Breast epithelium (tissue), 4 donors: ENCODE results near the gene TEAD4. TPM values are rescaled to one million over a fixed set of nuclear protein-coding genes. Genes with fewer than 3 reads are reported as not detected.

Source experiments
- DNase-seq, 2 donors: peaks; one replicate each; pipeline ENCODE4 v3.0.0-alpha.2; 2019; ENCODE audit warnings: low spot score in 2 of 2
- H3K27ac ChIP-seq, 2 donors: fragments of 200-600 bp; sonication (generic) in 1 of 2; one replicate each; pipeline ENCODE4 v1.5.1; 2016 to 2019; ENCODE audit warnings: mild to moderate bottlenecking in 1 of 2
- H3K27me3 ChIP-seq, 2 donors: fragments of 200-600 bp; sonication (generic) in 1 of 2; one replicate each; pipeline versions ENCODE4 v1.5.1 to v1.6.0; 2017 to 2019; ENCODE audit warnings: control low read depth in 1 of 2, mild to moderate bottlenecking in 1 of 2
- H3K36me3 ChIP-seq: fragments of 200-600 bp; one replicate; pipeline ENCODE4 v1.5.1; 2019
- H3K4me1 ChIP-seq, 2 donors: fragments of 200-600 bp; sonication (generic); one replicate each; pipeline ENCODE4 v1.5.1; 2016 to 2019; ENCODE audit warnings: control low read depth in 1 of 2
- H3K4me3 ChIP-seq, 3 donors: fragments of 200-600 bp; sonication (generic); 1 replicate in 2 of 3; 2 replicates in 1 of 3; pipeline ENCODE4 v1.5.1; 2016 to 2019; ENCODE audit warnings: mild to moderate bottlenecking in 3 of 3, moderate library complexity in 2 of 3
- H3K9me3 ChIP-seq, 2 donors: fragments of 200-600 bp; sonication (generic) in 1 of 2; one replicate each; pipeline ENCODE4 v1.5.1; 2016 to 2019; ENCODE audit warnings: control low read depth in 1 of 2
- CTCF ChIP-seq, 3 donors: fragments of 450-650 bp; IDR thresholded peaks; one replicate each; pipeline ENCODE4 v1.5.1; 2016 to 2017; ENCODE audit warnings: antibody characterized with exemption in 3 of 3, mild to moderate bottlenecking in 3 of 3, moderate library complexity in 3 of 3
- POLR2A ChIP-seq: fragments of 450-650 bp; IDR thresholded peaks from one replicate; pipeline ENCODE4 v1.6.1; 2016; ENCODE audit warnings: antibody characterized with exemption, mild to moderate bottlenecking, moderate library complexity
- POLR2AphosphoS5 ChIP-seq, 3 donors: sonication (generic); formaldehyde crosslinking; IDR thresholded peaks; one replicate each; pipeline ENCODE4 v1.6.1; 2017; ENCODE audit warnings: antibody characterized with exemption in 3 of 3
- intact Hi-C: fragments of 100-400 bp; cut with DNase I; formaldehyde crosslinking; loops from one replicate; pipeline ENCODE4 v1.15.1; 2023; ENCODE audit warnings: low total_unique reads
- total RNA-seq, 3 donors: library from RNA; depleted of rRNA; stranded (reverse); fragments of >200 nt; gene quantifications; one replicate each; pipeline ENCODE4 v1.1.0, GENCODE V29; 2016

TEAD4 gene
- total RNA-seq, 3 donors from 2014 or later, result 2.4 to 24.3 (median 12.6) TPM

GRCh38 chr12:3022411-3022810, 63.2 kb downstream of the TEAD4 start:
- no peaks in the 10 kb centered on the region for H3K36me3 ChIP-seq

DNA sequence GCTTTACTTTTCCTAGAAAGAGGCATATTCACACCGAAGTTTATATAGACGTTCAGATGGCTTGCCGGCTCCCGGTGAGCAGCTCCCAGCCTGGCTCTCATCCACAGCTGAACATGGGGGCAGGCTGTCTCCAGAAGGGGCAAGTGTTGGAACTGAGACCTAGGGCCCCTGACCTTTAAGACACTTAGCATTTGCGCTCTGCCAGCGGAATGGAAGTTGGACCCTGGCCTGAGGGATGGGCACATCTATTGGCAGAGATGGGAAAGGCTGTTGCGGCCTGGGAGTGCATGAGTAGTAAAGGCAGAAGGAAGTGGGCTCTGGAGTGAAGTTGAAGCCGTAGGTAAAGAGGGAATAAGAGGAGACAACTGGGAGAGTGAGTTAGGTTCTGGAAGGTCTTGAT, 63.8 kb downstream of the TEAD4 start:
- DNase-seq, result no peak
- TF ChIP-seq POLR2AphosphoS5 (IDR thresholded peaks at IDR 0.05) (no peak), POLR2A (no peak), CTCF (IDR thresholded peaks at IDR 0.05) (no peak)
- H3K4me3 ChIP-seq, result no peak overlapping the region
- no peaks in the 10 kb centered on the region for H3K9me3 ChIP-seq
- H3K27me3 ChIP-seq, result no peaks in the 10 kb centered on the region
- no peaks in the 10 kb centered on the region for H3K4me1 ChIP-seq
- intact Hi-C loops, result no loop called here
- no peaks in the 10 kb centered on the region for H3K36me3 ChIP-seq
- H3K27ac ChIP-seq, result no peak overlapping the region

More at GRCh38 chr12:3022411-3022810, 63.2 kb downstream of the TEAD4 start:
- no peaks in the 10 kb centered on the region for H3K4me1 ChIP-seq
- no peak for TF ChIP-seq POLR2A
- TF ChIP-seq CTCF (IDR thresholded peaks at IDR 0.05), result no peak
- TF ChIP-seq POLR2AphosphoS5 (IDR thresholded peaks at IDR 0.05), result no peak
- DNase-seq, result no peak
- no peaks in the 10 kb centered on the region for H3K9me3 ChIP-seq
- H3K27ac ChIP-seq, result no peak overlapping the region
- H3K4me3 ChIP-seq, result no peak overlapping the region
- H3K27me3 ChIP-seq, result no peaks in the 10 kb centered on the region
- intact Hi-C loops, result no loop called here

DNA sequence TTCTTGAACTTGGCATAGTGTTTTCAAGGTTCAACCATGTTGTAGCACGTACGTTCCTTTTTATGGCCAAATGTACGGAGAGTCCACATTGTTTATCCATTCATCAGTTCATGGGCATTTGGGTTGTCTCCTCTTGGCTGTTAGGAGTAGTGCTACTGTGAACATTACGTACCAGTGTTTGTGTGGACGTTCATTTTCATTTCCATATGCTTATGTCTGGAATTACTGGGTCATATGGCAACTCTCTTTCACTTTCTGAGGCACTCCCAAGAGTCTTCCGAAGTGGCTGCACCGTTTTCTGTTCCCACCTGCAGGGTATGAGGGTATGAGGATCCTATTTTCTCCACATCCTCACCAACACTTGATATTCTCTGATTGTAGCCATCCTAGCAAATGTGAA, 68.9 kb downstream of the TEAD4 start:
- Histone ChIP-seq H3K4me3 (no peak overlapping the region), H3K27me3 (no peaks in the 10 kb centered on the region), H3K4me1 (no peaks in the 10 kb centered on the region), H3K9me3 (no peaks in the 10 kb centered on the region), H3K27ac (no peak overlapping the region), H3K36me3 (no peaks in the 10 kb centered on the region)
- intact Hi-C loops, result no loop called here
- no peak for DNase-seq
- TF ChIP-seq CTCF (IDR thresholded peaks at IDR 0.05) (no peak), POLR2AphosphoS5 (IDR thresholded peaks at IDR 0.05) (no peak), POLR2A (no peak)

- H3K27ac ChIP-seq, result no peak overlapping the region
Measured at GRCh38 chr12:3030821-3031429, 71.7 kb downstream of the TEAD4 start.

More at GRCh38 chr12:3030821-3031429, 71.7 kb downstream of the TEAD4 start:
- intact Hi-C loops, result no loop called here
- Histone ChIP-seq H3K27me3 (no peaks in the 10 kb centered on the region), H3K4me3 (no peak overlapping the region), H3K36me3 (no peaks in the 10 kb centered on the region), H3K4me1 (no peaks in the 10 kb centered on the region), H3K9me3 (no peaks in the 10 kb centered on the region)
- TF ChIP-seq CTCF (IDR thresholded peaks at IDR 0.05), result no peak
- no peak for TF ChIP-seq POLR2A
- TF ChIP-seq POLR2AphosphoS5 (IDR thresholded peaks at IDR 0.05), result no peak
- DNase-seq, result no peak
